PC-9 (cell line): ENCODE measurements around the gene CARS1. TPM values are rescaled to one million over a fixed set of nuclear protein-coding genes. Genes with fewer than 3 reads are reported as not detected.

Experiments
- BruUV-seq: library from RNA; stranded (reverse); fragments of 400-500 nt; replicated peaks from 2 replicates; lab custom pipeline; 2021; lab: Mats Ljungman, UMichigan
- CTCF ChIA-PET: fragments of 300-600 bp; sonication (Branson Sonifier 250); formaldehyde crosslinking; loops from one replicate; lab custom pipeline; 2022; ENCODE audit warnings: antibody characterized with exemption; lab: Charles Lee
- POLR2A ChIA-PET: fragments of 300-600 bp; sonication (Branson Sonifier 250); formaldehyde crosslinking; loops from one replicate; lab custom pipeline; 2022; ENCODE audit warnings: antibody characterized with exemption; ENCODE audit not compliant: unreplicated experiment; lab: Charles Lee
- DNase-seq, 2 experiments: peaks; one replicate each; pipeline versions ENCODE4 v3.0.0 to v3.0.0-alpha.2; 2015 to 2022; ENCODE audit warnings: mixed read lengths in 1 of 2
- H2AFZ ChIP-seq: fragments of 200-600 bp; sonication (generic); 2 replicates; pipeline ENCODE4 v1.8.1; 2017; ENCODE audit warnings: antibody characterized with exemption
- H3F3A ChIP-seq: fragments of 200-600 bp; sonication (generic); 2 replicates; pipeline ENCODE4 v1.8.1; 2017; ENCODE audit warnings: antibody characterized with exemption, mild to moderate bottlenecking, low read depth; ENCODE audit not compliant: insufficient read depth
- H3K27ac ChIP-seq: fragments of 200-600 bp; sonication (generic); 2 replicates; pipeline ENCODE4 v1.6.1; 2016; ENCODE audit warnings: mixed run types
- H3K27me3 ChIP-seq: fragments of 200-600 bp; sonication (generic); 2 replicates; pipeline ENCODE4 v1.6.1; 2016; ENCODE audit warnings: low read depth, mixed run types; ENCODE audit not compliant: insufficient read depth
- H3K36me3 ChIP-seq: fragments of 200-600 bp; sonication (generic); 2 replicates; pipeline ENCODE4 v1.6.1; 2016; ENCODE audit warnings: low read depth, mixed run types
- H3K4me1 ChIP-seq: fragments of 200-600 bp; sonication (generic); replicated peaks from 2 replicates; pipeline ENCODE4 v1.6.1; 2016; ENCODE audit warnings: mixed run types; ENCODE audit not compliant: insufficient read depth
- H3K4me2 ChIP-seq: fragments of 200-600 bp; sonication (generic); 2 replicates; pipeline ENCODE4 v1.6.1; 2017; ENCODE audit warnings: mixed run types
- H3K4me3 ChIP-seq: fragments of 200-600 bp; sonication (generic); 2 replicates; pipeline ENCODE4 v1.6.1; 2016; ENCODE audit warnings: mixed run types
- H3K79me2 ChIP-seq: fragments of 200-600 bp; sonication (generic); 2 replicates; pipeline ENCODE4 v1.6.1; 2017; ENCODE audit warnings: low read depth, mixed run types
- H3K9me2 ChIP-seq: fragments of 200-600 bp; sonication (generic); 2 replicates; pipeline ENCODE4 v1.8.1; 2017; ENCODE audit warnings: mild to moderate bottlenecking; ENCODE audit not compliant: insufficient read depth
- H3K9me3 ChIP-seq: fragments of 200-600 bp; sonication (generic); 2 replicates; pipeline ENCODE4 v1.8.1; 2016; ENCODE audit warnings: low read depth; ENCODE audit not compliant: insufficient read depth
- H4K20me1 ChIP-seq: fragments of 200-600 bp; sonication (generic); 2 replicates; pipeline ENCODE4 v1.8.1; 2017; ENCODE audit not compliant: insufficient read depth
- CTCF ChIP-seq: fragments of 200-600 bp; sonication (generic); conservative IDR thresholded peaks from 2 replicates; pipeline ENCODE4 v1.6.1; 2017; ENCODE audit warnings: mixed run types, antibody characterized with exemption, mild to moderate bottlenecking, moderate library complexity
- EZH2 ChIP-seq: fragments of 200-600 bp; sonication (generic); IDR thresholded peaks from 2 replicates; pipeline ENCODE4 v1.8.0; 2017; ENCODE audit warnings: antibody characterized with exemption, low read depth
- intact Hi-C: fragments of 100-400 bp; cut with micrococcal nuclease; formaldehyde crosslinking; loops from one replicate; pipeline ENCODE4 v1.10.0; 2022; ENCODE audit not compliant: unreplicated experiment
- total RNA-seq: library from RNA; stranded (reverse); gene quantifications from 2 replicates; pipeline ENCODE4 v1.2.3, GENCODE V29; 2021

Gene CARS1
- total RNA-seq, 1 experiment from 2014 or later = 78.8 TPM

DNA sequence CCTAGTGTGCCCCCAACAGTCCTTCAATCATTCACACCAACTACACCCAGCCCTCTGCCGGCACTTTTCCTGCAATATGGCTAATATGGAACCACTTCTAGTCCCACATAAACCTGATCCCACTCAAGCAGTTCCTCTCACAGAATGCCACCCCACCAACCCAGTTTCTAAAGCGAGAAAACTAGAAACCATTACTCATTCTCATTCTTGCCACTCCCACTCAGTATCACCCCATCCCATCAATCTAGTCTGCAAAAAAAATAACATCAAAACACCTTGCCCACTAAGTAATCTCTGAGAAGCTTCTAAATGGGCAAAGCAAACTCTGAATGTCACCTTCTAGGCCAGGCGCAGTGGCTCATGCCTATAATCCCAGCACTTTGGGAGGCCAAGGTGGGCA, 83.0 kb downstream of the CARS1 start:
- BruUV-seq = no TSS peak
- no peaks in the 10 kb centered on the region for H3K4me1 ChIP-seq
- peaks cover 13% of the 10 kb centered on the region for H4K20me1 ChIP-seq
- no peak for TF ChIP-seq CTCF
- no peak for TF ChIP-seq EZH2
- H3F3A ChIP-seq = no peaks in the 10 kb centered on the region
- H3K36me3 ChIP-seq = peaks cover 3% of the 10 kb centered on the region; the same call in 1 of the 2 replicates
- no peak for DNase-seq
- CTCF ChIA-PET = interaction anchor here (0.6 kb wide), 1 partner anchor 32 kb away, joined by 5 read pairs; no protein-coding TSS in a partner anchor
- no peak overlapping the region for H3K4me3 ChIP-seq
- no peaks in the 10 kb centered on the region for H3K9me3 ChIP-seq
- H2AFZ ChIP-seq = no peak overlapping the region
- H3K79me2 ChIP-seq = peaks cover 10% of the 10 kb centered on the region; the same call in 1 of the 2 replicates
- POLR2A ChIA-PET = no interaction called here
- H3K27me3 ChIP-seq = no peaks in the 10 kb centered on the region
- intact Hi-C loops = no loop called here
- no peaks in the 10 kb centered on the region for H3K9me2 ChIP-seq
- H3K27ac ChIP-seq = no peak overlapping the region
- no peak overlapping the region for H3K4me2 ChIP-seq

GRCh38 chr11:2968341-2968900, 88.8 kb downstream of the CARS1 start:
- Histone ChIP-seq H2AFZ (no peak overlapping the region), H3K4me2 (no peak overlapping the region), H3K9me2 (no peaks in the 10 kb centered on the region), H3K27me3 (no peaks in the 10 kb centered on the region), H3K79me2 (no peaks in the 10 kb centered on the region), H3K36me3 (0 out of 2 replicates have a peak, but pooled peaks cover 3% of the 10 kb centered on the region), H3K4me1 (no peaks in the 10 kb centered on the region), H3F3A (no peaks in the 10 kb centered on the region), H4K20me1 (0 out of 2 replicates have a peak, but pooled peaks cover 2% of the 10 kb centered on the region), H3K9me3 (no peaks in the 10 kb centered on the region), H3K4me3 (no peak overlapping the region), H3K27ac (no peak overlapping the region)
- no peak for DNase-seq
- ChIA-PET CTCF (no interaction called here), POLR2A (no interaction called here)
- no TSS peak for BruUV-seq
- intact Hi-C loops = no loop called here
- TF ChIP-seq CTCF (no peak), EZH2 (no peak)

DNA sequence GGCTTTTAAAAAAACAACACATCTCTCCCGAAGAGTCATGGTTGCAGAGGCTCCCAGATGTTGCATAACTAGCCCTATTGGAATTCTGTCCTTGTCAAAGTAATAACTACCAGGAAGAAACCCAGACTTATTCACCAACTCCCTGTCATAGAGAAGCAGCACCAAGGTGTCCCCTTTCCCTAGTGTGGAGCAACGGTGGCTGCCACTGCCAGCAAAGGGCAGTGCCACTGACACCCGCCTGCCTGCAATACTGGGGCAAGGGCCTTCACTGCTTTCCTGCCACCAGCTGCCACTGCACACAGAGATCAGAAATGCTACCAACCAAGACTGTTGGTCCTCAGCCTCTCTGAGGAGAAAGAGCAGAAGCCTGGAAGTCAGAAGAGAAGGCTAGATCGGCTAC, 92.4 kb downstream of the CARS1 start:
- Histone ChIP-seq H3K9me2 (no peaks in the 10 kb centered on the region), H2AFZ (no peak overlapping the region), H3K4me1 (no peaks in the 10 kb centered on the region), H4K20me1 (no peaks in the 10 kb centered on the region), H3K4me3 (no peak overlapping the region), H3K9me3 (no peaks in the 10 kb centered on the region), H3K79me2 (no peaks in the 10 kb centered on the region), H3K4me2 (no peak overlapping the region), H3F3A (no peaks in the 10 kb centered on the region), H3K27ac (no peak overlapping the region), H3K36me3 (no peaks in the 10 kb centered on the region), H3K27me3 (no peaks in the 10 kb centered on the region)
- BruUV-seq = no TSS peak
- DNase-seq = no peak
- TF ChIP-seq EZH2 (no peak), CTCF (no peak)
- ChIA-PET POLR2A (no interaction called here), CTCF (no interaction called here)
- intact Hi-C loops = no loop called here
